ENCODE measurements around the gene MNAT1. TPM values are rescaled to one million over a fixed set of nuclear protein-coding genes. Genes with fewer than 3 reads are reported as not detected.

MNAT1 gene
- total RNA-seq, 1 donor = 71.7 TPM

- TF ChIP-seq CTCF (IDR thresholded peaks at IDR 0.05; ENCODE audit: insufficient read depth, low read depth, low read length) = no peak
- peak overlapping the region; percentile 31 for H3K4me3 ChIP-seq (ENCODE audit: low read depth, low read length)
- peak; percentile 50 for DNase-seq (ENCODE audit: low read depth)
These were observed 1.9 kb downstream of the MNAT1 start for GRCh38 chr14:60736494-60736893.

DNA sequence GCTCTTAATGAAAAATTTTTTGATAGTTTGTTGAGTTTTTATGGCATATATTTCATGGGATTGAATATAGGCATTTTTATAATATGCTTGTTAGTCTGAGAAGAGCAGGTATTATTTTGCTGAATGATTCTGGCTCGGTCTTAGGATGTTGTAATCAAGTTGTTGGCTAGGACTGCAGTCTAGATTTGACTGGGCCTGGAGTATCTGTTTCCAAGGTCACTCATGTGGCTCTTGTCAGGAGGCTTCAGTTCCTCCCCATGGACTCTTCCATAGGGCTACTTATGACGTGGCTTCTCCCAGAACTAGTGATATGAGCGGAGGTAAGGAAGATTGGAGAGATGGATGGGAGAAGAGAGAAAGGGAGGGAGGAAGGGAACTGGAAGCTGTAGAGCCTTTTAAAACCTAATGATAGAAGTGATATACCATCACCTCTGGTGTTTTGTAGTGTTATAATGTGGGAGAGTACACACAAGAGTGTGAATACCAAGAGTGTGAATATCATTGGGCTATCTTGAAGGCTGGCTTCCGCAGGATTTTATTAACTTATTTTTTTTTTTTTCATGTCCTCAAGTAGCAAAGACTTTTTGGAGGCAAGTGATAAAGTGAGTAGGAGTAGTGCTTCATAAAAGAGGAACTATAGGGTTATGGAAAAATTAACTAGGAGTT, 4.4 kb downstream of the MNAT1 start:
- DNase-seq (ENCODE audit: low read depth) = no peak
- TF ChIP-seq CTCF (IDR thresholded peaks at IDR 0.05; ENCODE audit: insufficient read depth, low read depth, low read length) = no peak
- no peak overlapping the region for H3K4me3 ChIP-seq (ENCODE audit: low read depth, low read length)

DNA sequence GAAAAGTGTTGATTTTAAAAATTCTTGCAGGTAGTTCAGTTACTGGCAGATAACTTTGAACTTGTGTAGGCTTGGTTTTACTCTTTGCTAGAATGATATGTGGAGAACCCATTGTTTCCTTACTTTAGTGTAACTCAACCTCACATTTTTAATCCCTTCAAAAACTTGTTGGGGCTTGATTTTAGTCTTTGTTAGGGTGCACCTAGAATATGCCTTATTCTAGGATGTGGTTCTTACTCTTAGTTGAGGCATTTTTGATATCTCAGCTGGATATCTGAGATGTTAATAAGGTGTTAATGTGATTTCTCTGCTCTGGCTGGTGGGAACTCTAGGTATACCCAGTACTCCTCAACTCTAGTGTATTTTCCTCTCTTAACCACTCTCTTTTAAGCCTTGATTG, 10.0 kb downstream of the MNAT1 start:
- no peak for DNase-seq (ENCODE audit: low read depth)
- TF ChIP-seq CTCF (IDR thresholded peaks at IDR 0.05; ENCODE audit: insufficient read depth, low read depth, low read length) = no peak
- no peak overlapping the region for H3K4me3 ChIP-seq (ENCODE audit: low read depth, low read length)

GRCh38 chr14:60753264-60754119, 18.9 kb downstream of the MNAT1 start:
- no peak for TF ChIP-seq CTCF (IDR thresholded peaks at IDR 0.05; ENCODE audit: insufficient read depth, low read depth, low read length)
- H3K4me3 ChIP-seq (ENCODE audit: low read depth, low read length) = no peak overlapping the region
- DNase-seq (ENCODE audit: low read depth) = no peak

- H3K4me3 ChIP-seq (ENCODE audit: low read depth, low read length) = no peak overlapping the region
- TF ChIP-seq CTCF (IDR thresholded peaks at IDR 0.05; ENCODE audit: insufficient read depth, low read depth, low read length) = no peak
- peak; percentile 28 for DNase-seq (ENCODE audit: low read depth)
These were observed 22.3 kb downstream of the MNAT1 start for GRCh38 chr14:60756847-60757246.

GRCh38 chr14:60757567-60758002, 23.0 kb downstream of the MNAT1 start:
- TF ChIP-seq CTCF (IDR thresholded peaks at IDR 0.05; ENCODE audit: insufficient read depth, low read depth, low read length) = no peak
- DNase-seq (ENCODE audit: low read depth) = peak; percentile 56
- no peak overlapping the region for H3K4me3 ChIP-seq (ENCODE audit: low read depth, low read length)

Data from fibroblast of villous mesenchyme (primary cell).